Omental fat pad (tissue), 4 donors: ENCODE measurements around the gene CACNA2D1. TPM values are rescaled to one million over a fixed set of nuclear protein-coding genes. Genes with fewer than 3 reads are reported as not detected.

Experiments
- ATAC-seq: fragments of 150-250 bp; one replicate; pipeline ENCODE4 v1.9.1; 2016; ENCODE audit warnings: mild to moderate bottlenecking, moderate library complexity; ENCODE audit not compliant: low FRiP score
- DNase-seq: peaks from one replicate; pipeline ENCODE4 v3.0.0-alpha.2; 2019; ENCODE audit warnings: low spot score
- total RNA-seq, 4 donors: library from RNA; depleted of rRNA; stranded (reverse); fragments of >200 nt; gene quantifications; one replicate each; pipeline ENCODE4 v1.1.0, GENCODE V29; 2016
- TF ChIP-seq, protein P1 (sequence below), 3 donors: fragments of 450-650 bp; IDR thresholded peaks; one replicate each; pipeline ENCODE4 v1.5.1; 2016 to 2017; ENCODE audit warnings: antibody characterized with exemption in 3 of 3, mild to moderate bottlenecking in 3 of 3, moderate library complexity in 2 of 3

The CACNA2D1 gene
- total RNA-seq, 4 donors from 2014 or later, result 20.5 to 39.8 (median 29.3) TPM

DNA sequence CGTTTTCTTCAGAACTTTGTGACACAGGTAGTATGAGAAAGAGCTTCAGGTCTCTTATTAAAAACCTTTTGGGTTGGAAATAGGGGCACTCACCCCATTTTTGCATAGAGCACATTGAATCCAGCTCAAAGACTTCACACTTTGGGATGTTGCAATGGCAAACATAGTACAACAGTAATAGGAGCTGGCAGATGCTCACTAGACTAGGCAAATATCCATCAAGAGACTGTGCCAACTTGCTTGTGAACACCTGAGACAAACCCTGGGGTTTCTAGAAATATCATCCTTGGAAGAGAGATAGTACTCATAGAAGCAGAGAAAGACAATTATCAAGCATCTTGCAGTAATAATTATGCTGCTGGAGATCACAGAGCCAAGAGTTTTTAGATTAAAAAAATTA lies 280.0 kb downstream of the CACNA2D1 start:
- TF ChIP-seq, protein P1, sequence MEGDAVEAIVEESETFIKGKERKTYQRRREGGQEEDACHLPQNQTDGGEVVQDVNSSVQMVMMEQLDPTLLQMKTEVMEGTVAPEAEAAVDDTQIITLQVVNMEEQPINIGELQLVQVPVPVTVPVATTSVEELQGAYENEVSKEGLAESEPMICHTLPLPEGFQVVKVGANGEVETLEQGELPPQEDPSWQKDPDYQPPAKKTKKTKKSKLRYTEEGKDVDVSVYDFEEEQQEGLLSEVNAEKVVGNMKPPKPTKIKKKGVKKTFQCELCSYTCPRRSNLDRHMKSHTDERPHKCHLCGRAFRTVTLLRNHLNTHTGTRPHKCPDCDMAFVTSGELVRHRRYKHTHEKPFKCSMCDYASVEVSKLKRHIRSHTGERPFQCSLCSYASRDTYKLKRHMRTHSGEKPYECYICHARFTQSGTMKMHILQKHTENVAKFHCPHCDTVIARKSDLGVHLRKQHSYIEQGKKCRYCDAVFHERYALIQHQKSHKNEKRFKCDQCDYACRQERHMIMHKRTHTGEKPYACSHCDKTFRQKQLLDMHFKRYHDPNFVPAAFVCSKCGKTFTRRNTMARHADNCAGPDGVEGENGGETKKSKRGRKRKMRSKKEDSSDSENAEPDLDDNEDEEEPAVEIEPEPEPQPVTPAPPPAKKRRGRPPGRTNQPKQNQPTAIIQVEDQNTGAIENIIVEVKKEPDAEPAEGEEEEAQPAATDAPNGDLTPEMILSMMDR (IDR thresholded peaks at IDR 0.05), result no peak
- ATAC-seq, result no peak

DNA sequence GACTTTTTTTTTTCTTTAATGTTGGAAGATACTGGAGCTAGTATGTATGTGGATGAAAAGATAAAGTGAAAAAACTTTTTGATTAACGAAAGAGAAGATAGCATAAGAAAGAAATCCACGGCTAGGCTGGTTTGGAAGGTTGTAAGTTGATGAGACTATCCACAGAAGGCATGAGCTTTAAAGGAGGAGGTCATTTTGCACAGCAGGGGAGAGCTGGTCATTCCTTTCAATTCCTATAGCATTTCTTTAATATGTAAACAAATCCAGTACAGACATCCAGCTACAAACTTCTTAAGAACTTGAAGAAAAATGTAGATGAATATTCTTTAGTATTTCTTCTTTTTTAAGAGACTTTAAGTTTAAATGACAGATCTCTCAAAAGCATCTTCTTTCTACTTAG lies 281.3 kb downstream of the CACNA2D1 start:
- no peak for DNase-seq
- no peak for ATAC-seq
- TF ChIP-seq, protein P1 (IDR thresholded peaks at IDR 0.05), result no peak

More for the DNA sequence above, 280.0 kb downstream of the CACNA2D1 start:
- DNase-seq, result no peak

DNA sequence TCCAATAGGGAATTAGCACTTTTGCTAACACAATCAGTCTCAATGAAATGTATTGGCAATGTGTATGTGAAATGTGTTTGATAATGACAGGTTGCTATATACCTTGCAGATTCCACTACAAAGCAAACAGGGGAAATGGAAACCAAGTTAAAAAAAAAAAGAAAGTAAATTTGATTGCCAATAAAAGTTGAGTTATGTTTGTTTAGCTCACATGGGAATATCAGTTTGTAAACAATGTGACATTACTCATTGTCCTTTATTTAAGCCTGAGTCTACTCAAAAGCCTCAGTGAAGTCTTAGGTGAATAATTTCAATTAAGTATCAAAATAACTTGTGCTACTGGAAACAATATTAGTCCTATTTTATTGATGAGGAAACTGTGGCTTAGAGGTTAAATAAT lies 285.2 kb downstream of the CACNA2D1 start:
- TF ChIP-seq, protein P1 (IDR thresholded peaks at IDR 0.05), result no peak
- ATAC-seq, result no peak
- no peak for DNase-seq

DNA sequence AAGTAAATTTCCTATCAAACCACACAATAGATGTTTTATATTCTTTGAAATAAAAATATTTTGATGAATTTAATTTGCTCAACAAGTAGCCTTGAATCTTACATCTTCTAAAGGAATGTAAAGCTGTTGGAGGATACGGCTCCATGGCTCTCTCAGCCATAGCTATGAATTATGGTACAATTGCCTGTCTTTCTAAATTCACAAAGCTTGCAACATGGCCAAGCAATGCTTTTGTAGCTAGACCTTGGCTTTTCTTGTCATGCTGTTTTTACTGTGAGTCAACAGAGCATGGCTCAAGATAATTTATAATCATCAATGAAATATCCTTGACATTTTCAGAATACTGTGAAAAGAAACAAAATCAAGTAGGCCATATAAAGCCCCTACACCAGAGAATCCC lies 286.7 kb downstream of the CACNA2D1 start:
- no peak for ATAC-seq
- TF ChIP-seq, protein P1 (IDR thresholded peaks at IDR 0.05), result no peak
- DNase-seq, result no peak

DNA sequence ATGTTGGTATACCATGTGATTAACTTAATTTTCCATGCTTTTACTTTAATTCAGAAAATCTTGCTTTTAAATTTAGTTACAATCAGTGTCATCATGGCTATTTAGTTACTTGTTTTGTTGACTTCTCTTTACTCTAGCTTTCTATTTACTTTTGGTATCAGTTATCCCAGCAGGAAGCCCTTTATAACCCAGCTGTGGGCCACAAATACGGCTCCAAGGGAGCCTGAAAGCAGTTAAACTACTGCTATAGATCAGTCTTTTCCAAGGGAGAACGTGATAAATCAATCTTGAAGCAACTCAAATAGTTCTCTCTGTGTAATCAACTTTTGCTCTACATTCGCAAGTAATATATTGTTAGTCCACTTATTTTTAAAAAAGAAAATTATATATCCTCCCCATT lies 287.4 kb downstream of the CACNA2D1 start:
- TF ChIP-seq, protein P1 (IDR thresholded peaks at IDR 0.05), result no peak
- DNase-seq (no peak), ATAC-seq (no peak)

DNA sequence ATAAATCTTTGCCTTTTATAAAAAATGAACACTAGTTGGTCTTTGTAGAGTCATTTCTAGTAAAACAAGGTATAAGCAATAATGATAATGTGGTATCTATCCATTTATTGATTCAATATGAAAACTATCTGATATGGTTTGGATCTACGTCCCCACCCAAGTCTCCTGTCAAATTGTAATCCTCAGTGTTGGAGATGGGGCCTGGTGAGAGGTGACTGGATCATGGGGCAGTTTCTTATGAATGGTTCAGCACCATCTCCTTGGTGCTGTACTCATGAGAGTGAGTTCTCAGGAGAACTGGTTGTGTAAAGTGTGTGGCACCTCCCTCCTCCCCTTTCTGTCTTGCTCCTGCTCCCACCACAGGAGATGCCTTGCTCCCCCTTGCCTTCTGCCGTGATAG lies 288.8 kb downstream of the CACNA2D1 start:
- DNase-seq (no peak), ATAC-seq (no peak)
- TF ChIP-seq, protein P1 (IDR thresholded peaks at IDR 0.05), result no peak

DNA sequence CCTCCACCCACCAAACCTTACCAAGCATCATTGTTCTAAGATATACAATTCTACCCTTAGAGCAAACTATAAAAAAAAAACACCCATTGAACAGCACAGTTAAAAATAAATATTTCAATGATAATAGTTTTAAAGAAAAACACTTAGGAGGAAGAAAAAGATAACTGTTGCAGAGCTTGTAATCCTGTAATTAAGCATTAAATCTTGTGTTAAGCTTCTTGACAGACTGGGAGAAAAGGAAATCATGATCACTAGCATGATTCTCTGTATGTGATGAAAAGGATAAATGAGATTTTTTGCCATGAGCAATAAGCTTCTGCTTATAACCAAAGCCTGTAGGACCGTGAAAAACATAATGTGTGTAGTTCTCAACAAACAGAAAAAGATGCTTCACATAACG lies 289.8 kb downstream of the CACNA2D1 start:
- ATAC-seq (no peak), DNase-seq (no peak)
- TF ChIP-seq, protein P1 (IDR thresholded peaks at IDR 0.05), result no peak
